ENCODE data around the gene RHBDL3. TPM values are rescaled to one million over a fixed set of nuclear protein-coding genes. Genes with fewer than 3 reads are reported as not detected.

Gene RHBDL3
- total and polyA plus RNA-seq, 10 of the 15 experiments (the other 5 are each of a cell fraction or from before 2014, with no cell fraction given), result 0.04 to 0.24 (median 0.04) TPM; not detected in 5

DNA sequence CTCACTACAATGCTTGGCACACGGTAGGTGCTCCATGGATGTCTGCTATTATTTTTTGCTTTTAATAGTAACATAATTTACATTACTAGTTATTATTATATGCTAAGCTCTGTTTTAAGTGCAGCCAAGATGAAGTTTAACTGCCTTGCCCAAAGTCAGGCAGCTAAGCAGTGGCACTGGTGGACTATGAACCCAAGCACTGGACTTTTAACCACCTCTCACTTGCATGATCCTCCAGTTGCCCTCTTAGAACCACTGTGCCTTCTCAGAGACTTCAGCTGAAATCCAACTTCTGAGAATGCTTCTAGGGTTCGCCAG lies 82.8 kb downstream of the RHBDL3 start (continued):
- TF ChIP-seq E2F4 (IDR thresholded peaks at IDR 0.05; ENCODE audit: low read depth, low read length) (no peak), SREBF1 (IDR thresholded peaks at IDR 0.05; ENCODE audit: low read length) (no peak), CHD2 (IDR thresholded peaks at IDR 0.05; ENCODE audit: borderline replicate concordance, low read depth, low read length) (no peak), HSF1 (IDR thresholded peaks at IDR 0.05; ENCODE audit: low read depth, low read length) (no peak), ZNF207 (IDR thresholded peaks at IDR 0.05; ENCODE audit: borderline replicate concordance) (no peak)

DNA sequence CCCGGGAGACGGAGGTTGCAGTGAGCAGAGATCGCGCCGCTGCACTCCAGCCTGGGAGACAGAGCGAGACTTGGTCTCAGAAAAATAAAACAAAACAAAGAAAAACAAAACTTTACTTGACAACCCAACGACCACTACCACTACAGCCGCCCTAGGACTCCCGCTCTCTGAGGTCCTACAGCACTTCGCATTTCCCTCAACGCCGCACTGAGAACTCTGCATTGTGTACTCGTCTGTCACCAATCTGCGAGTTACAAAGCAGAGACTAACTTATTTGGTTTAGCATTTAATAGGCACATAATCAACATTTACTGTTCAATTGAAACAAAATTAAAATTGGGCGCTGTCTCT lies 83.8 kb downstream of the RHBDL3 start:
- in situ Hi-C loops (cut with MboI), result no loop called here
- TF ChIP-seq ZBTB11 (CRISPR knock-in tag; IDR thresholded peaks at IDR 0.05) (no peak), ZBED1 (IDR thresholded peaks at IDR 0.05; ENCODE audit: borderline replicate concordance) (no peak), SUZ12 (IDR thresholded peaks at IDR 0.05; ENCODE audit: unreplicated experiment) (no peak), SREBF1 (IDR thresholded peaks at IDR 0.05; ENCODE audit: low read length) (no peak), ZNF207 (IDR thresholded peaks at IDR 0.05; ENCODE audit: borderline replicate concordance) (no peak), WRNIP1 (IDR thresholded peaks at IDR 0.05; ENCODE audit: borderline replicate concordance, low read depth, low read length) (no peak), YY1 (IDR thresholded peaks at IDR 0.05; ENCODE audit: low read depth, low read length) (no peak), RUNX3 (IDR thresholded peaks at IDR 0.05; ENCODE audit: low read length) (no peak), DPF2 (IDR thresholded peaks at IDR 0.05) (no peak), USF1 (IDR thresholded peaks at IDR 0.05; ENCODE audit: borderline replicate concordance, extremely low read length, insufficient read depth, low read depth, low read length) (no peak), STAT1 (conservative IDR thresholded peaks at IDR 0.05) (0 out of 2 replicates have a peak, but pooled peaks have one; percentile 17), HDGF (IDR thresholded peaks at IDR 0.05) (no peak)
- TF ChIP-seq, protein P1, sequence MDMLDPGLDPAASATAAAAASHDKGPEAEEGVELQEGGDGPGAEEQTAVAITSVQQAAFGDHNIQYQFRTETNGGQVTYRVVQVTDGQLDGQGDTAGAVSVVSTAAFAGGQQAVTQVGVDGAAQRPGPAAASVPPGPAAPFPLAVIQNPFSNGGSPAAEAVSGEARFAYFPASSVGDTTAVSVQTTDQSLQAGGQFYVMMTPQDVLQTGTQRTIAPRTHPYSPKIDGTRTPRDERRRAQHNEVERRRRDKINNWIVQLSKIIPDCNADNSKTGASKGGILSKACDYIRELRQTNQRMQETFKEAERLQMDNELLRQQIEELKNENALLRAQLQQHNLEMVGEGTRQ (IDR thresholded peaks at IDR 0.05; ENCODE audit: borderline replicate concordance, low read depth, low read length), result no peak

More for the DNA sequence above, 83.8 kb downstream of the RHBDL3 start:
- ATAC-seq (peak; percentile 26), DNase-seq (ENCODE audit: low read depth, low spot score) (no peak), FAIRE-seq (no peak)
- BruUV-seq (replicated peaks), result TSS peak; percentile 98
- intact Hi-C loops (cut with micrococcal nuclease; ENCODE audit: unreplicated experiment), result no loop called here
- peaks cover 51% of the 10 kb centered on the region for H3K79me2 ChIP-seq (ENCODE audit: control insufficient read depth, insufficient read depth, low read length)
- no peaks in the 10 kb centered on the region for H3K27me3 ChIP-seq (replicated peaks in 1 of 2; ENCODE audit: control insufficient read depth in 2 of 2, insufficient read depth in 2 of 2, low read length in 1 of 2)
- ChIA-PET POLR2A (no interaction called here), CTCF (no interaction called here), RAD21 (ENCODE audit: unreplicated experiment) (interaction anchor here (1.6 kb wide), 1 partner anchor 21 kb away, joined by 6 read pairs; no protein-coding TSS in a partner anchor), SMC1A (ENCODE audit: uncharacterized antibody, unreplicated experiment) (no interaction called here)
- peak overlapping the region; percentile 100 for H3K27ac ChIP-seq (ENCODE audit: control insufficient read depth, insufficient read depth)
- peak overlapping the region; percentile 100 for H3K9ac ChIP-seq (ENCODE audit: control insufficient read depth, insufficient read depth, low read length)
- peak overlapping the region; percentile 92 for H3K4me3 ChIP-seq
- WGBS (ENCODE audit: insufficient coverage, insufficient replicate concordance, low lambda C conversion rate, missing lambda C conversion rate), result 23% methylated on average over 15 of the region's 15 CpGs
- H2AFZ ChIP-seq (ENCODE audit: control insufficient read depth, low read depth, low read length), result peak overlapping the region; percentile 81
- no peaks in the 10 kb centered on the region for H3K9me3 ChIP-seq (replicated peaks; ENCODE audit: control insufficient read depth, insufficient read depth, low read length)
- H3K4me1 ChIP-seq (ENCODE audit: control insufficient read depth, insufficient read depth, low read length), result no peaks in the 10 kb centered on the region
- H3K4me2 ChIP-seq (ENCODE audit: control insufficient read depth, insufficient read depth), result peak overlapping the region; percentile 73
- peaks cover 4% of the 10 kb centered on the region; the same call in 1 of the 2 replicates for H4K20me1 ChIP-seq (ENCODE audit: control insufficient read depth, insufficient read depth)
- H3K36me3 ChIP-seq (ENCODE audit: control insufficient read depth in 2 of 2, insufficient read depth in 2 of 2, low read length in 1 of 2), result peaks cover 3 to 11% of the 10 kb centered on the region in 2 experiments; a peak in 3 of 4 replicates
